Stimulated activated CD4-positive, alpha-beta T cell treated with anti-CD3 and anti-CD28 coated beads, Interleukin-2, amount 100 ng/mL, for 24 hours (primary cell): Measurements from ENCODE around the gene STX19.
A peak's percentile ranks its signal among the peaks of the same experiment; 100 is the strongest.
"Not testable (repeated sequence)": the region's sequence is repeated elsewhere in the genome, so short reads cannot be mapped to it uniquely, and the experiment has no call there.

Source experiments
- DNase-seq, 2 donors: peaks; one replicate each; pipeline ENCODE4 v3.0.0-alpha.2; 2020

STX19 gene

GRCh38 chr3:94028093-94028837, at the start of gene STX19:
TSS of gene STX19 (minus strand) at chr3:94028597. CDS start at chr3:94015269, 13,328 bp downstream.
- DNase-seq, result no peak

- no peak for DNase-seq
Measured at GRCh38 chr3:94076055-94076454, 47.7 kb upstream of the STX19 start.

GRCh38 chr3:94071713-94072284, 43.4 kb upstream of the STX19 start:
- DNase-seq, result no peak

GRCh38 chr3:94070341-94070911, 42.0 kb upstream of the STX19 start:
- DNase-seq, result no peak

- no peak for DNase-seq
Measured at GRCh38 chr3:94069194-94069813, 40.9 kb upstream of the STX19 start.

- no peak for DNase-seq
Measured at GRCh38 chr3:94066506-94067500, 38.4 kb upstream of the STX19 start.

GRCh38 chr3:94065819-94066480, 37.6 kb upstream of the STX19 start:
- DNase-seq, result no peak

GRCh38 chr3:94065122-94065521, 36.7 kb upstream of the STX19 start:
- DNase-seq, result no peak

- no peak for DNase-seq
Measured at GRCh38 chr3:94064243-94064860, 36.0 kb upstream of the STX19 start.

GRCh38 chr3:94063496-94064119, 35.2 kb upstream of the STX19 start:
- DNase-seq, result no peak

- DNase-seq, result peak; percentile 79 to 82
Measured at GRCh38 chr3:94062513-94063404, 34.4 kb upstream of the STX19 start, which contains the start of the genes DHFR2 and NSUN3. TSS of gene DHFR2 (minus strand) at chr3:94062916. CDS start at chr3:94061511, 1,405 bp downstream. TSS of gene NSUN3 (plus strand) at chr3:94063061. CDS start at chr3:94063127, 66 bp downstream.

GRCh38 chr3:94061297-94061696, 32.9 kb upstream of the STX19 start:
- DNase-seq, result no peak

GRCh38 chr3:94050546-94050945, 22.1 kb upstream of the STX19 start:
- no peak for DNase-seq

- DNase-seq, result no peak
Measured at GRCh38 chr3:94049267-94049666, 20.9 kb upstream of the STX19 start.

GRCh38 chr3:94046533-94046932, 18.1 kb upstream of the STX19 start:
- DNase-seq, result no peak

GRCh38 chr3:94044100-94044936, 15.9 kb upstream of the STX19 start:
- not testable (repeated sequence) for DNase-seq

- no peak for DNase-seq
Measured at GRCh38 chr3:94043285-94043684, 14.9 kb upstream of the STX19 start.

GRCh38 chr3:94036909-94037507, 8.6 kb upstream of the STX19 start:
- DNase-seq, result no peak
